Keratinocyte (primary cell): Measurements from ENCODE around the gene USP26. TPM values are rescaled to one million over a fixed set of nuclear protein-coding genes. Genes with fewer than 3 reads are reported as not detected.
"Not testable (repeated sequence)": the region's sequence is repeated elsewhere in the genome, so short reads cannot be mapped to it uniquely, and the experiment has no call there.

Experiments used
- DNase-seq: peaks from one replicate; pipeline ENCODE4 v3.0.0-alpha.2; 2011; ENCODE audit warnings: low read depth, missing footprints, low spot score
- FAIRE-seq: peaks from 2 replicates; lab custom pipeline; 2011; peaks lifted over from hg19 to GRCh38; lab: Jason Lieb, UNC
- H2AFZ ChIP-seq: 2 replicates; pipeline ENCODE4 v1.6.0; 2012; ENCODE audit warnings: low read length, control low read depth, inconsistent platforms; ENCODE audit not compliant: control insufficient read depth
- H3K27ac ChIP-seq: 2 replicates; pipeline ENCODE4 v1.5.1; 2011; ENCODE audit warnings: low read length; ENCODE audit not compliant: control insufficient read depth, insufficient read depth
- H3K27me3 ChIP-seq: 3 replicates; pipeline ENCODE4 v1.6.0; 2011; ENCODE audit warnings: low read length; ENCODE audit not compliant: control insufficient read depth, insufficient read depth; ENCODE audit errors: extremely low read depth
- H3K36me3 ChIP-seq, 2 experiments: 2 replicates in 1 of 2; 3 replicates in 1 of 2; pipeline ENCODE4 v1.5.1; 2011; ENCODE audit warnings: low read length in 2 of 2, mild to moderate bottlenecking in 1 of 2; ENCODE audit not compliant: control insufficient read depth in 2 of 2, insufficient read depth in 2 of 2; ENCODE audit errors: extremely low read depth in 1 of 2
- H3K4me1 ChIP-seq: 3 replicates; pipeline ENCODE4 v1.5.1; 2011; ENCODE audit warnings: low read length; ENCODE audit not compliant: control insufficient read depth, insufficient read depth; ENCODE audit errors: extremely low read depth
- H3K4me2 ChIP-seq: 3 replicates; pipeline ENCODE4 v1.6.0; 2011; ENCODE audit warnings: low read depth, low read length; ENCODE audit not compliant: control insufficient read depth, insufficient read depth; ENCODE audit errors: extremely low read depth
- H3K4me3 ChIP-seq, 3 experiments: fragments of 200-600 bp in 1 of 3; sonication (generic) in 1 of 3; 2 replicates in 2 of 3; 3 replicates in 1 of 3; pipeline ENCODE4 v1.5.1; 2011 to 2016; ENCODE audit warnings: low read length in 3 of 3, mild to moderate bottlenecking in 3 of 3, control low read depth in 2 of 3, inconsistent platforms in 1 of 3, low read depth in 1 of 3, mixed read lengths in 1 of 3, mixed run types in 1 of 3, moderate library complexity in 1 of 3; ENCODE audit not compliant: control insufficient read depth in 2 of 3, insufficient read depth in 2 of 3; ENCODE audit errors: extremely low read depth in 1 of 3
- H3K79me2 ChIP-seq: 2 replicates; pipeline ENCODE4 v1.6.0; 2012; ENCODE audit warnings: low read length; ENCODE audit not compliant: control insufficient read depth, insufficient read depth
- H3K9ac ChIP-seq: 3 replicates; pipeline ENCODE4 v1.6.0; 2011; ENCODE audit warnings: low read length; ENCODE audit not compliant: control insufficient read depth, insufficient read depth; ENCODE audit errors: extremely low read depth
- H3K9me1 ChIP-seq: 3 replicates; pipeline ENCODE4 v1.6.0; 2011; ENCODE audit warnings: low read length; ENCODE audit not compliant: control insufficient read depth, insufficient read depth; ENCODE audit errors: extremely low read depth
- H3K9me3 ChIP-seq: 2 replicates; pipeline ENCODE4 v1.5.1; 2012; ENCODE audit warnings: low read depth, low read length; ENCODE audit not compliant: control insufficient read depth
- H4K20me1 ChIP-seq: 3 replicates; pipeline ENCODE4 v1.6.0; 2011; ENCODE audit warnings: low read length; ENCODE audit not compliant: control insufficient read depth, insufficient read depth; ENCODE audit errors: extremely low read depth
- CTCF ChIP-seq, 3 experiments: IDR thresholded peaks in 1 of 3; conservative IDR thresholded peaks in 1 of 3; optimal IDR thresholded peaks in 1 of 3; 2 replicates in 2 of 3; 3 replicates in 1 of 3; pipeline versions ENCODE3 to v1.5.1; 2011; ENCODE audit warnings: low read length in 3 of 3, mild to moderate bottlenecking in 3 of 3, moderate library complexity in 2 of 3, control low read depth in 1 of 3, inconsistent platforms in 1 of 3; ENCODE audit not compliant: insufficient read depth in 2 of 3; ENCODE audit errors: extremely low read depth in 1 of 3
- EZH2 ChIP-seq: IDR thresholded peaks from one replicate; pipeline ENCODE4 v1.6.1; 2012; ENCODE audit warnings: inconsistent platforms, mild to moderate bottlenecking, low read length, moderate library complexity
- dilution Hi-C: fragments of 300-500 bp; cut with MboI; formaldehyde crosslinking; loops from one replicate; pipeline ENCODE4 v1.7.0; 2020; ENCODE audit warnings: low sequenced_read_pairs; ENCODE audit not compliant: extremely low pct_ligation_motif_present
- polyA plus RNA-seq, 5 experiments: library from polyadenylated mRNA; depleted of rRNA in 3 of 5; stranded (reverse) in 3 of 5; stranded (forward) in 1 of 5; unstranded in 1 of 5; fragments of >200 nt; gene quantifications; 1 replicate in 1 of 5; 2 replicates in 3 of 5; 3 replicates in 1 of 5; pipeline versions ENCODE4 v1.2.1 to v1.2.3, GENCODE V29; 2011 to 2012; ENCODE audit warnings: missing spikeins in 2 of 5, low read depth in 1 of 5, low replicate concordance in 1 of 5

The USP26 gene
- polyA plus RNA-seq, 1 donor (not counting 4 experiments of a cell fraction or from before 2014, with no cell fraction given): not detected

GRCh38 chrX:133081990-133082389, 14.9 kb downstream of the USP26 start:
- DNase-seq: no peak
- peaks cover 6% of the 10 kb centered on the region for H3K4me1 ChIP-seq
- no peak overlapping the region for H3K27ac ChIP-seq
- dilution Hi-C loops: no loop called here
- no peak overlapping the region for H3K9ac ChIP-seq
- H3K36me3 ChIP-seq: no peaks in the 10 kb centered on the region
- no peaks in the 10 kb centered on the region for H4K20me1 ChIP-seq
- H3K4me3 ChIP-seq: no peak overlapping the region
- H3K79me2 ChIP-seq: no peaks in the 10 kb centered on the region
- H3K9me3 ChIP-seq: no peaks in the 10 kb centered on the region
- no peak overlapping the region for H3K4me2 ChIP-seq
- FAIRE-seq: no peak
- no peak for TF ChIP-seq CTCF (optimal IDR thresholded peaks at IDR 0.05 in 1 of 3, IDR thresholded peaks at IDR 0.05 in 1 of 3, conservative IDR thresholded peaks at IDR 0.05 in 1 of 3; ENCODE audit: extremely low read depth in 1 of 3, insufficient read depth in 2 of 3, low read length in 3 of 3)
- no peak for TF ChIP-seq EZH2
- no peak overlapping the region for H2AFZ ChIP-seq
- H3K9me1 ChIP-seq: no peaks in the 10 kb centered on the region
- H3K27me3 ChIP-seq: no peaks in the 10 kb centered on the region

GRCh38 chrX:133077856-133078255, 19.1 kb downstream of the USP26 start:
- H3K4me2 ChIP-seq, H3K4me3 ChIP-seq, H3K27ac ChIP-seq, dilution Hi-C loops, H3K9me1 ChIP-seq, H3K79me2 ChIP-seq, FAIRE-seq, H3K27me3 ChIP-seq, H2AFZ ChIP-seq, H3K36me3 ChIP-seq, H4K20me1 ChIP-seq, DNase-seq, H3K4me1 ChIP-seq, H3K9me3 ChIP-seq, H3K9ac ChIP-seq: not testable (repeated sequence)

- no peaks in the 10 kb centered on the region for H3K9me3 ChIP-seq
- H2AFZ ChIP-seq: no peak overlapping the region
- no peaks in the 10 kb centered on the region for H3K36me3 ChIP-seq
Measured at GRCh38 chrX:133072566-133072965, 24.3 kb downstream of the USP26 start.

More at GRCh38 chrX:133072566-133072965, 24.3 kb downstream of the USP26 start:
- Histone ChIP-seq H3K9me1 (no peaks in the 10 kb centered on the region), H3K27ac (no peak overlapping the region), H3K27me3 (no peaks in the 10 kb centered on the region), H3K4me3 (no peak overlapping the region), H3K4me1 (no peaks in the 10 kb centered on the region), H4K20me1 (no peaks in the 10 kb centered on the region), H3K4me2 (no peak overlapping the region), H3K79me2 (no peaks in the 10 kb centered on the region), H3K9ac (no peak overlapping the region)
- TF ChIP-seq CTCF (optimal IDR thresholded peaks at IDR 0.05 in 1 of 3, IDR thresholded peaks at IDR 0.05 in 1 of 3, conservative IDR thresholded peaks at IDR 0.05 in 1 of 3; ENCODE audit: extremely low read depth in 1 of 3, insufficient read depth in 2 of 3, low read length in 3 of 3): no peak
- no peak for TF ChIP-seq EZH2
- dilution Hi-C loops: no loop called here
- no peak for FAIRE-seq
- DNase-seq: no peak
